T47D (cell line): ENCODE measurements around the gene SIX5.
A peak's percentile ranks its signal among the peaks of the same experiment; 100 is the strongest.

ENCODE experiments used
- DNase-seq, 2 experiments: peaks; one replicate each; pipeline versions ENCODE4 v3.0.0 to v3.0.0-alpha.2; 2011 to 2012; ENCODE audit warnings: low read depth in 1 of 2, low spot score in 1 of 2
- JUND ChIP-seq: IDR thresholded peaks from 2 replicates; pipeline ENCODE4 v1.6.1; 2012; ENCODE audit warnings: low read depth
- in situ Hi-C: cut with HindIII; loops from 2 replicates; pipeline ENCODE4 v1.10.0; 2016; ENCODE audit warnings: low sequenced_read_pairs, low pct_unique_long_range_greater_than_20kb

Gene SIX5

DNA sequence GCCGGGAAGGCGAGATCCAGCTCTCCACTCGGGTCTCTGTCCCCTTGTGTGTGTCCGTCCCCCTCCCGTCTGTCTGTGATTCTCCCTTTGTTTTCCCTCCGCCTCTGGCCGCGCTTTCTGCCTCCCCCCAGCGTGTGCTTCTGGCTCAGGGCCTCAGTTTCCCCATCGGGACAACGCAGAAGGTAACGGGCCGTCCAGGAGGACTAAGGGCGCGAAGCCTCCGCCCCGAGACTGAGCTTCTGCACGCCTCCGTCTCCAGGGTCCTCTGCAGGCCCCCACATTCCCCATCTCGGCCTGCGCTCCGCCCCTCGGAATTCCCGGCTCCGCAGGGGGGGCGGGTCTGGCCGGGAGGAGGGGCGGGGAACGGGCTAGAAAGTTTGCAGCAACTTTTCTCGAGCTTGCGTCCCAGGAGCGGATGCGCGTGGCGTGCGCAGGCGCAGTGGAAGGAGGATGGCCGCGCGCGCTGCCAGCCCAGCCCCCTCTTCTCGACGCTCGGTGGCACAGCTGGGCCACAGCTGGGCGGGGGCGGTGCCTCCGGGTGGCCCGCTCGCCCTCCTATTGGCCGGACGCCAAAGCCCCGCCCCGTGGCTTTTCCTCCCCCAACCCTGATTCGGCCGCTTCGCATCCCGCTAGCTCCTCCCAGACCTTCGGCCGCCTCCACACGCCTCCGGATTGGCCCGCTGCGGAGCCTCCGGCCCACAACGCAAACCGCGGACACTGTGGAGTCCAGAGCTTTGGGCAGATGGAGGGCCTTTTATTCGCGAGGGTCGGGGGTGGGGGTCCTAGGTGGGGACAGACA lies at the start of gene SIX5:
SIX5 (minus strand) TSS at position 269 of the 799 bp plus-strand sequence. CDS start 408 bp downstream, outside the sequence.
- in situ Hi-C loops, result no loop called here
- DNase-seq, result peak; percentile 81 to 97
- TF ChIP-seq JUND, result no peak; the same call in 1 of the 2 replicates

DNA sequence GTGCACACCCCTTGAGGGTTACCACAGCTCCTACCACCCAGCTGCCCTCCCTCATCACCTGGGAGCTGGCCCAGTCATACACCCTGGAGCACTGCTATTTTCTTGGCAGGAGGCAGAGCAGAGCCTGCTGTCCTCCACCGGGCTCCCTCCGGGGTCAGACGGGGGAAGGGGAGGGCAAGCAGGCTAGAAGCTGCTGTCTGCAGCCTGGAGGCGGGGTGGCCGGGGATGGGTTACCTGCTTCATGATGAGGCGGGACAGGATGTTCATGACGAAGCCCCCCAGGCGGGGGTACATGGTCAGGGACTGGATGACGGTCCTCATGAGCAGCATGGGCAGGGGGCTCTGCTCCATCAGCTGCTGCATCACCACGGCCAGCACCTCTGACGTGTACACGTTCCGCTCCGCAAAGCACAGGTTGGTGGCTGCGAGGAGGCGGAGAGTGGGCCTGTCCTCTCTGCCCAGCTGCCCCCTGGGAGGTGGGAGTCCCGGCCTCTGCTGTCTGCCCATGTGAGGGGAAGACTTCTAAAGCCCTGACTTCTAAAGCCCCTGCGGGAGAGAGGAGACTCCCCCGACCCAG lies 48.8 kb upstream of the SIX5 start:
- DNase-seq, result peak; percentile 38 to 46
- TF ChIP-seq JUND, result no peak
- in situ Hi-C loops, result no loop called here

DNA sequence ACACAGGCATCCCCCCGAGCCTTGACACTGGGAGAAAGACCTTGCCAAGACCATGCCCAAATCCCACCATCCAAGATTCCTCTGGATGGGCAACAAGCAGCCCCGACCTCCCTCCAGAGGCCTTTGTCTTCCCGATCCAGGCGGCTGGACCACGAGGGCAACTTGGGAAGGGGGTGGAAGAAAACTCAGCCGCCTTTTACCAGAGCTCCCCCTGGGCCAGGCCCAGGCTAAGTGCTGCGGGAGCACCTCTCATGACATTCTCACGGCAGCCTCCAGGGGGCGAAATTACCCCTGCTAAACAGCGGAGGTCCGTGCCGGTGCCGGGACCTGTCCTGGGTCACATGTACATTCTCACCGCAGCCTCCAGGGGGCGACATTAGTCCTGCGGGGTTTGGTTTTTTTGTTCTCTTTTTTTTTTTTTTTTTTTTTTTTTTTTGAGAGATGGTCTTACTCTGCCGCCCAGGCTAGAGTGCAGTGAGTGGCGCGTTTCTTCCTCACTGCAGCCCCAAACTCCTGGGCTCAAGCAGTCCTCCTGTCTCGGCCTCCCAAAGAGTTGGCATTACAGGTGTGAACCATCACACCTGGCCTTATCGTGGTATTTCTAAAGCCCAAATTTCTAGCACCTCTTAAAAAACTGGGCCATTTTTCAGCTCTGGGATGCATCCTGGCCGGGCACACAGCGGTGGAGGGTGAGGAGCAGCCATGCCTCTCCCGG lies 48.1 kb upstream of the SIX5 start:
- DNase-seq, result peak; percentile 89 to 98
- in situ Hi-C loops, result no loop called here
- TF ChIP-seq JUND, result no peak

- DNase-seq, result no peak
- in situ Hi-C loops, result no loop called here
- TF ChIP-seq JUND, result no peak
Measured at GRCh38 chr19:45816236-45817009, 47.4 kb upstream of the SIX5 start.

DNA sequence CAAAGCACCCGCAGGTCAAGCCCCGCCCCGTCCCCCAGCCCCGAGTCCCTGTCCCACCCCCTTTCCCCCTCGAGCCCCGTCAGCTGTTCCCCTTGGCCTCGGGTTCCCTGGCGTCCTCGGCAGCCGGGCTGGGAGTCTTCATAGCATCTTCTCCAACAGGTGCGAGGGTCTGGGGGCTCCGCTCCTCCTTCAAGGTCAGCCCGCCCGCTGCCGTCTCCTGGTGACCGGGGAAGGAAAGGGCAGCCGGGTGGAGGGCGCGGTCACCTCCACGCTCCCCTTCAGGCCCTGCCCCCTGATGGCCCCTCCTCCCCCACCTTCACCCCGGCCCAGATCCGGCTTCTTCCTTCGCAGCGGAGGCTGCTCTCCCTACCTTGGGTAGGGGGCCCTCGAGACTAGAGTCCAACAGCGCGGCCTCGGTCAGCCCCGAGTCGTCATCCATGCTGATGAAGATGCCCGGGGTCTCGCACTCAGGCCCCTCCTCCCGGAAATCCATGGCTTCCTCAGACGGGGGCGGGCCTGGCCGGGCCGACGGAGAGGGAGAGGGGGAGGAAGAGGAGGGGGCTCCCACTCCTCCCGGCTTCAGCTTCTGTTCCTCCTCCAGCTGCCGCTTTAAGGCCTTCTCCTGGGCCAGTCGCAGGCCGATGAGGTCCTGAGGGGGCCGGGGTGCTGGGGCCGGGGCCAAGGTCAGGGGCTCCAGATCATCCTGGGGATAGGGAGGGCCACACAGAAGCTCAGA lies 46.6 kb upstream of the SIX5 start:
- TF ChIP-seq JUND, result no peak
- in situ Hi-C loops, result no loop called here
- no peak for DNase-seq

GRCh38 chr19:45814851-45815480 lies 45.9 kb upstream of the SIX5 start, which contains the start of gene RSPH6A:
Gene RSPH6A (minus strand): TSS chr19:45815308. CDS start chr19:45815176, 132 bp downstream.
- in situ Hi-C loops, result no loop called here
- TF ChIP-seq JUND, result no peak
- no peak for DNase-seq

GRCh38 chr19:45814166-45814780 lies 45.2 kb upstream of the SIX5 start:
- no peak for TF ChIP-seq JUND
- in situ Hi-C loops, result no loop called here
- DNase-seq, result no peak

- DNase-seq, result no peak
- in situ Hi-C loops, result no loop called here
- TF ChIP-seq JUND, result no peak
Measured at GRCh38 chr19:45812297-45812696, 43.2 kb upstream of the SIX5 start.

DNA sequence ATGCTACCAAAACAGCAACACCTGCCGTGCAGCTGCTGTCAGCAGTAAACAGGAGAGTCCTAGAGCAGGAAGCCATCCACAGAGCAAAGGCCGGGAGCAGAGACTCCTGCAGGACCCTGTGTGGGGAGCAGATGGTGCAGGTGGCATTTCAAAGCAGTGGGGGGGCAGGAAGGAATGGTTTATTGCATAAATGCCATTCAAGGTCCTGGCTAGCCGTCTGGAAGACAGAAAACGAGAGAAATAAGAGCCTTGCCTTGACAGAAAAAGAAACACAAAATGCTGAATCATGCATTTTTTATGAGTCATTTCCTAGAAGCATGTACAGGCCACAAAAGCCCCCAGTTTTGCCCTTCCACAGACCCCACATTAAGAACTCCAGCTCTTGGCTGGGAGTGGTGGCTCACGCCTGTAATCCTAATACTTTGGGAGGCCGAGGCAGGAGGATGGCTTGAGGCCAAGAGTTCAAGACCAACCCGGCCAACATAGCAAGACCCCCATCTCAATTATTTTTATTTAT lies 40.6 kb upstream of the SIX5 start:
- in situ Hi-C loops, result no loop called here

DNA sequence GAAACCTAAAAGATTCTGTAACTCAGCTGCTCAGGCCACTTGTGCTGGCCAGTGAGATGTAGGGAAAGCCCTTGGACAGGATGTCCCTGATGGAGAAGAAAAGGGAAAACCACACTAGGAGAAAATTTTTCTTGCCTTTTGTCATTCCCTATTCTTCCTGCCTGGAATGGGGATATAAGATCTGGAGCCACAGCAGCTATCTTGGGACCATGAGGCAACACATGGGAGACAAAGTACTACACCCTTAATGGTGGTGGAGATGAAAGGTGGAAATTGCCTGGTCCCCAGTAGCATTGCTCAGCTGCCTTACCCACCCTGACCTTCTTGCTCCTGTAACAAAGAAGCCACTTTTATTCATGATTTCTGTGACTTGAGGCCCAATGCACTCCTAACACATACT lies 36.7 kb upstream of the SIX5 start:
- TF ChIP-seq JUND, result no peak
- in situ Hi-C loops, result no loop called here

More for the DNA sequence above, 40.6 kb upstream of the SIX5 start:
- no peak for TF ChIP-seq JUND
- no peak for DNase-seq

GRCh38 chr19:45804959-45805230 lies 35.8 kb upstream of the SIX5 start:
- in situ Hi-C loops, result no loop called here

More for the DNA sequence above, 36.7 kb upstream of the SIX5 start:
- no peak for DNase-seq

More at GRCh38 chr19:45804959-45805230, 35.8 kb upstream of the SIX5 start:
- no peak for DNase-seq
- TF ChIP-seq JUND, result no peak
